Keratinocyte (primary cell): ENCODE data around the gene ARL15. TPM values are rescaled to one million over a fixed set of nuclear protein-coding genes. Genes with fewer than 3 reads are reported as not detected.

Source experiments
- DNase-seq: peaks from one replicate; pipeline ENCODE4 v3.0.0-alpha.2; 2011; ENCODE audit warnings: low read depth, missing footprints, low spot score
- FAIRE-seq: peaks from 2 replicates; lab custom pipeline; 2011; peaks lifted over from hg19 to GRCh38; lab: Jason Lieb, UNC
- H2AFZ ChIP-seq: 2 replicates; pipeline ENCODE4 v1.6.0; 2012; ENCODE audit warnings: low read length, control low read depth, inconsistent platforms; ENCODE audit not compliant: control insufficient read depth
- H3K27ac ChIP-seq: 2 replicates; pipeline ENCODE4 v1.5.1; 2011; ENCODE audit warnings: low read length; ENCODE audit not compliant: control insufficient read depth, insufficient read depth
- H3K27me3 ChIP-seq: 3 replicates; pipeline ENCODE4 v1.6.0; 2011; ENCODE audit warnings: low read length; ENCODE audit not compliant: control insufficient read depth, insufficient read depth; ENCODE audit errors: extremely low read depth
- H3K36me3 ChIP-seq, 2 experiments: 2 replicates in 1 of 2; 3 replicates in 1 of 2; pipeline ENCODE4 v1.5.1; 2011; ENCODE audit warnings: low read length in 2 of 2, mild to moderate bottlenecking in 1 of 2; ENCODE audit not compliant: control insufficient read depth in 2 of 2, insufficient read depth in 2 of 2; ENCODE audit errors: extremely low read depth in 1 of 2
- H3K4me1 ChIP-seq: 3 replicates; pipeline ENCODE4 v1.5.1; 2011; ENCODE audit warnings: low read length; ENCODE audit not compliant: control insufficient read depth, insufficient read depth; ENCODE audit errors: extremely low read depth
- H3K4me2 ChIP-seq: 3 replicates; pipeline ENCODE4 v1.6.0; 2011; ENCODE audit warnings: low read depth, low read length; ENCODE audit not compliant: control insufficient read depth, insufficient read depth; ENCODE audit errors: extremely low read depth
- H3K4me3 ChIP-seq, 3 experiments: fragments of 200-600 bp in 1 of 3; sonication (generic) in 1 of 3; 2 replicates in 2 of 3; 3 replicates in 1 of 3; pipeline ENCODE4 v1.5.1; 2011 to 2016; ENCODE audit warnings: low read length in 3 of 3, mild to moderate bottlenecking in 3 of 3, control low read depth in 2 of 3, inconsistent platforms in 1 of 3, low read depth in 1 of 3, mixed read lengths in 1 of 3, mixed run types in 1 of 3, moderate library complexity in 1 of 3; ENCODE audit not compliant: control insufficient read depth in 2 of 3, insufficient read depth in 2 of 3; ENCODE audit errors: extremely low read depth in 1 of 3
- H3K79me2 ChIP-seq: 2 replicates; pipeline ENCODE4 v1.6.0; 2012; ENCODE audit warnings: low read length; ENCODE audit not compliant: control insufficient read depth, insufficient read depth
- H3K9ac ChIP-seq: 3 replicates; pipeline ENCODE4 v1.6.0; 2011; ENCODE audit warnings: low read length; ENCODE audit not compliant: control insufficient read depth, insufficient read depth; ENCODE audit errors: extremely low read depth
- H3K9me1 ChIP-seq: 3 replicates; pipeline ENCODE4 v1.6.0; 2011; ENCODE audit warnings: low read length; ENCODE audit not compliant: control insufficient read depth, insufficient read depth; ENCODE audit errors: extremely low read depth
- H3K9me3 ChIP-seq: 2 replicates; pipeline ENCODE4 v1.5.1; 2012; ENCODE audit warnings: low read depth, low read length; ENCODE audit not compliant: control insufficient read depth
- H4K20me1 ChIP-seq: 3 replicates; pipeline ENCODE4 v1.6.0; 2011; ENCODE audit warnings: low read length; ENCODE audit not compliant: control insufficient read depth, insufficient read depth; ENCODE audit errors: extremely low read depth
- EZH2 ChIP-seq: IDR thresholded peaks from one replicate; pipeline ENCODE4 v1.6.1; 2012; ENCODE audit warnings: inconsistent platforms, mild to moderate bottlenecking, low read length, moderate library complexity
- dilution Hi-C: fragments of 300-500 bp; cut with MboI; formaldehyde crosslinking; loops from one replicate; pipeline ENCODE4 v1.7.0; 2020; ENCODE audit warnings: low sequenced_read_pairs; ENCODE audit not compliant: extremely low pct_ligation_motif_present
- polyA plus RNA-seq, 5 experiments: library from polyadenylated mRNA; depleted of rRNA in 3 of 5; stranded (reverse) in 3 of 5; stranded (forward) in 1 of 5; unstranded in 1 of 5; fragments of >200 nt; gene quantifications; 1 replicate in 1 of 5; 2 replicates in 3 of 5; 3 replicates in 1 of 5; pipeline versions ENCODE4 v1.2.1 to v1.2.3, GENCODE V29; 2011 to 2012; ENCODE audit warnings: missing spikeins in 2 of 5, low read depth in 1 of 5, low replicate concordance in 1 of 5
- TF ChIP-seq, protein P1 (sequence below), 3 experiments: IDR thresholded peaks in 1 of 3; conservative IDR thresholded peaks in 1 of 3; optimal IDR thresholded peaks in 1 of 3; 2 replicates in 2 of 3; 3 replicates in 1 of 3; pipeline versions ENCODE3 to v1.5.1; 2011; ENCODE audit warnings: low read length in 3 of 3, mild to moderate bottlenecking in 3 of 3, moderate library complexity in 2 of 3, control low read depth in 1 of 3, inconsistent platforms in 1 of 3; ENCODE audit not compliant: insufficient read depth in 2 of 3; ENCODE audit errors: extremely low read depth in 1 of 3

ARL15 gene
- polyA plus RNA-seq, 1 donor (not counting 4 experiments of a cell fraction or from before 2014, with no cell fraction given): 19.7 TPM

DNA sequence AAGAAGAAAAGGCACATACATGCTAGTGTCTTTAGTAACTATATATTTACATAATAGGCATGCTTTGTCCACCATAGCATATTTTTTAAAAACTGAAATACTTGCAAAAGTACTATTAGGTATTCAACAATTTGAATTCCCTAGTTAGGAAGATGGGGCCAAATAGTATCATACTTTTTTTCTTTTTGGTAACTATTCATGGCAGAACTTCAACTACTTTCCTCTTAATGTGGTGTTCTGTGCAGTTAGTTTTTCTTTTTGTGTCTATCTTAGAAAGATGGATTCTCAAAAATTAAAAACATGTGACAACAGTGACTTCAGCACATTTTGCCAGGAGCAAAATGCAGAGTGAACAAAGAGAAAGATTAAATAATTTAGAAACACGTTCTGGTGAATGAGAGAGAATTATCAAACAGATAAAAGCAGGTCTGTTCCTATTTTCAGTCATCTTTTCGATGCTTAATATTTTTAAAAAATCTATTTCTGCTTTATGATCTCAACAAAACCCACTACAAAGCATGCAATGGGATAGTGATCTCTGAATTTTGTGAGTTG, 341.1 kb downstream of the ARL15 start:
- Histone ChIP-seq H3K9ac (no peak overlapping the region), H3K27ac (no peak overlapping the region), H2AFZ (no peak overlapping the region), H3K9me3 (no peaks in the 10 kb centered on the region), H3K36me3 (no peaks in the 10 kb centered on the region), H3K4me3 (no peak overlapping the region), H3K79me2 (no peaks in the 10 kb centered on the region), H3K4me2 (no peak overlapping the region), H3K9me1 (no peaks in the 10 kb centered on the region), H4K20me1 (no peaks in the 10 kb centered on the region), H3K4me1 (no peaks in the 10 kb centered on the region), H3K27me3 (no peaks in the 10 kb centered on the region)
- no peak for DNase-seq
- TF ChIP-seq EZH2: no peak
- TF ChIP-seq, protein P1, sequence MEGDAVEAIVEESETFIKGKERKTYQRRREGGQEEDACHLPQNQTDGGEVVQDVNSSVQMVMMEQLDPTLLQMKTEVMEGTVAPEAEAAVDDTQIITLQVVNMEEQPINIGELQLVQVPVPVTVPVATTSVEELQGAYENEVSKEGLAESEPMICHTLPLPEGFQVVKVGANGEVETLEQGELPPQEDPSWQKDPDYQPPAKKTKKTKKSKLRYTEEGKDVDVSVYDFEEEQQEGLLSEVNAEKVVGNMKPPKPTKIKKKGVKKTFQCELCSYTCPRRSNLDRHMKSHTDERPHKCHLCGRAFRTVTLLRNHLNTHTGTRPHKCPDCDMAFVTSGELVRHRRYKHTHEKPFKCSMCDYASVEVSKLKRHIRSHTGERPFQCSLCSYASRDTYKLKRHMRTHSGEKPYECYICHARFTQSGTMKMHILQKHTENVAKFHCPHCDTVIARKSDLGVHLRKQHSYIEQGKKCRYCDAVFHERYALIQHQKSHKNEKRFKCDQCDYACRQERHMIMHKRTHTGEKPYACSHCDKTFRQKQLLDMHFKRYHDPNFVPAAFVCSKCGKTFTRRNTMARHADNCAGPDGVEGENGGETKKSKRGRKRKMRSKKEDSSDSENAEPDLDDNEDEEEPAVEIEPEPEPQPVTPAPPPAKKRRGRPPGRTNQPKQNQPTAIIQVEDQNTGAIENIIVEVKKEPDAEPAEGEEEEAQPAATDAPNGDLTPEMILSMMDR (optimal IDR thresholded peaks at IDR 0.05 in 1 of 3, IDR thresholded peaks at IDR 0.05 in 1 of 3, conservative IDR thresholded peaks at IDR 0.05 in 1 of 3; ENCODE audit: extremely low read depth in 1 of 3, insufficient read depth in 2 of 3, low read length in 3 of 3): no peak
- no peak for FAIRE-seq
- dilution Hi-C loops: no loop called here

DNA sequence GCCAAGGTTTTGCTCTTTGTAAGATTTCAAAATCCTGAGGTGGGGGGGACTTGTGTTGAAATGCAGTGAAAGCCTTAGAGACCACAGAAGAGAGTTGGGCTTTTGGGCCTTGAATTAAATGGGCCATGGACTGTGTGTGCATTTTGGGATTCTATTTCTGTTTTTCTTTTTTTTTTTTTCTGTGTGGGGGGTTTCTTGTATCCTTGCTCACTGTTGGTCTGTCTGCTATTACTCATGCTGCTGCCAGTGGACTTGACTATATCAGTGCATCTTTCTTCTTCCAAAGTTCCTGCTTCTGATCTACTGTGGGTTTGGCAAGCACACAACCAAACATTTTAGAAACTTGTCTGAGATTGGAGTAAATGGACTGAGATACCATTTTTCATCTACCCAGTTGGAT, 344.9 kb downstream of the ARL15 start:
- no peak for FAIRE-seq
- H3K9me1 ChIP-seq: no peaks in the 10 kb centered on the region

More for the DNA sequence above, 344.9 kb downstream of the ARL15 start:
- dilution Hi-C loops: no loop called here
- H3K9me3 ChIP-seq: no peaks in the 10 kb centered on the region
- H3K27ac ChIP-seq: no peak overlapping the region
- H2AFZ ChIP-seq: no peak overlapping the region
- no peaks in the 10 kb centered on the region for H4K20me1 ChIP-seq
- no peaks in the 10 kb centered on the region for H3K27me3 ChIP-seq
- DNase-seq: no peak
- TF ChIP-seq, protein P1 (optimal IDR thresholded peaks at IDR 0.05 in 1 of 3, IDR thresholded peaks at IDR 0.05 in 1 of 3, conservative IDR thresholded peaks at IDR 0.05 in 1 of 3; ENCODE audit: extremely low read depth in 1 of 3, insufficient read depth in 2 of 3, low read length in 3 of 3): no peak
- no peak for TF ChIP-seq EZH2
- no peaks in the 10 kb centered on the region for H3K36me3 ChIP-seq
- no peaks in the 10 kb centered on the region for H3K79me2 ChIP-seq
- no peak overlapping the region for H3K9ac ChIP-seq
- H3K4me1 ChIP-seq: no peaks in the 10 kb centered on the region
- no peak overlapping the region for H3K4me3 ChIP-seq
- no peak overlapping the region for H3K4me2 ChIP-seq
